Kidney (tissue), 14 donors: ENCODE results near the gene MEGF11. TPM values are rescaled to one million over a fixed set of nuclear protein-coding genes. Genes with fewer than 3 reads are reported as not detected.

Experiments
- DNase-seq, 5 donors: peaks; one replicate each; pipeline ENCODE4 v3.0.0-alpha.2; 2013 to 2020
- FAIRE-seq: peaks from 2 replicates; lab custom pipeline; 2012; peaks lifted over from hg19 to GRCh38; lab: Jason Lieb, UNC
- H3K27ac ChIP-seq, 2 donors: one replicate each; pipeline ENCODE4 v1.7.0; 2013; ENCODE audit warnings: low read depth in 2 of 2, low read length in 2 of 2, inconsistent platforms in 1 of 2
- H3K27me3 ChIP-seq: one replicate; pipeline ENCODE4 v1.7.1; 2013; ENCODE audit warnings: low read length, inconsistent platforms; ENCODE audit not compliant: control insufficient read depth, insufficient read depth
- H3K36me3 ChIP-seq, 3 donors: one replicate each; pipeline versions ENCODE4 v1.7.0 to v1.7.1; 2013; ENCODE audit warnings: low read length in 3 of 3, control low read depth in 1 of 3, inconsistent platforms in 1 of 3; ENCODE audit not compliant: insufficient read depth in 3 of 3, control insufficient read depth in 2 of 3
- H3K4me1 ChIP-seq, 3 donors: one replicate each; pipeline versions ENCODE4 v1.7.0 to v1.7.1; 2013; ENCODE audit warnings: low read length in 3 of 3, inconsistent platforms in 1 of 3, low read depth in 1 of 3; ENCODE audit not compliant: control insufficient read depth in 2 of 3, insufficient read depth in 2 of 3
- H3K4me3 ChIP-seq, 3 donors: one replicate each; pipeline versions ENCODE4 v1.7.0 to v1.8.1; 2013; ENCODE audit warnings: low read length in 3 of 3, control low read depth in 1 of 3, inconsistent platforms in 1 of 3
- H3K9ac ChIP-seq, 3 donors: one replicate each; pipeline versions ENCODE4 v1.7.0 to v1.7.1; 2013; ENCODE audit warnings: low read length in 3 of 3, control low read depth in 1 of 3, inconsistent platforms in 1 of 3
- H3K9me3 ChIP-seq, 3 donors: one replicate each; pipeline versions ENCODE4 v1.7.0 to v1.7.1; 2013; ENCODE audit warnings: low read length in 3 of 3, control low read depth in 1 of 3, inconsistent platforms in 1 of 3; ENCODE audit not compliant: control insufficient read depth in 2 of 3, insufficient read depth in 1 of 3
- intact Hi-C: fragments of 100-400 bp; cut with DNase I; formaldehyde crosslinking; loops from one replicate; pipeline ENCODE4 v1.11.1; 2022
- polyA plus RNA-seq: library from polyadenylated mRNA; stranded (reverse); fragments of 350-450 nt; fragmentation: Illumina TruSeq; extraction: RNeasy Lipid Tissue Mini Kit (QIAGEN cat#74804); gene quantifications from one replicate; pipeline ENCODE4 v1.2.3, GENCODE V29; 2014; ENCODE audit warnings: low read depth, low replicate concordance; ENCODE audit not compliant: insufficient read depth
- total RNA-seq: library from RNA; stranded (reverse); fragmentation: NEBNext Ultra II Directional; extraction: Animal tissue kit (Norgen Biotek cat#: 25700); gene quantifications from one replicate; pipeline ENCODE4 v1.2.1, GENCODE V29; 2021
- TF ChIP-seq, protein P1 (sequence below): IDR thresholded peaks from 3 replicates; pipeline ENCODE4 v1.5.1; 2012; ENCODE audit warnings: mild to moderate bottlenecking, moderate library complexity, borderline replicate concordance; ENCODE audit not compliant: insufficient read depth; ENCODE audit errors: extremely low read depth
- donor health status: control.
- donor health status: control.
- donor health status: control.
- donor health status: control.
- donor health status: control.
- donor health status: DM: yes; HTN: yes; CAD: no.
- donor health status: Normal renal cell carcinoma (clear cell type).

Gene MEGF11
- total and polyA plus RNA-seq, 2 donors from 2014 or later: 10.4 to 41.8 TPM

DNA sequence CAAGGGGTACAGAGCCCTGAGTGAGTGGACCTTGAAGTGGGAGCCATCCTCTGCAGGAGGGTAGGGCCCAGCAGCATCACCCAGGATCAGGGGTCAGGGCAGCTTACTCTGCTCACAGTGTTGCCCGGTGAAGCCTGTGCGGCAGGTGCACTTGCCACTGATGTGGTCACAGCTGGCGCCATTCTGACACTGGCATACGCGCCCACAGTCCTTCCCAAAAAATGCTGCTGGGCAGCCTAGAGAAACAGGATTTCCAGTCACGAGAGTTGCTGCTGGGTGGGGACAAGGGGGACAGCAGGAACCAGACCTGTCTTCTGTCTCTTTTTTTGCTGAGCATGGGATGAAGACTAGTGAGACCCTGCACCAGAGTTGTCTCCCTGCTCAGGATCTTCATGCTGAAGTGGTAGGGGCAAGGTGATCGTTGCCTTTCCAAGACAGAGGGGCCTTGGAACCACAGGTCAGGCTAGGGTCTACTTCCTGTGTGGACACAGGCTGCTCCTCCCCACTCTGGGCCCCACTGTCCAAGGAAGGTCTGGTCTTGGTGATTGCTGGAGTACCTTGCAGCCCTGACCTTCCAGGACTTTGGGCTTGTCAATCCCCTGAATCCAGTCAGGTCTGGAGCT lies 337.4 kb downstream of the MEGF11 start:
- H3K36me3 ChIP-seq: peaks cover 0 to 3% (median 2%) of the 10 kb centered on the region in 3 donors
- H3K27me3 ChIP-seq: no peaks in the 10 kb centered on the region
- DNase-seq: no peak
- H3K9ac ChIP-seq: no peak overlapping the region
- no peak for FAIRE-seq
- H3K9me3 ChIP-seq: no peaks in the 10 kb centered on the region
- peaks cover 0 to 4% (median 0%) of the 10 kb centered on the region in 3 donors for H3K4me1 ChIP-seq
- no peak overlapping the region for H3K27ac ChIP-seq
- intact Hi-C loops: no loop called here
- H3K4me3 ChIP-seq: no peak overlapping the region
- TF ChIP-seq, protein P1, sequence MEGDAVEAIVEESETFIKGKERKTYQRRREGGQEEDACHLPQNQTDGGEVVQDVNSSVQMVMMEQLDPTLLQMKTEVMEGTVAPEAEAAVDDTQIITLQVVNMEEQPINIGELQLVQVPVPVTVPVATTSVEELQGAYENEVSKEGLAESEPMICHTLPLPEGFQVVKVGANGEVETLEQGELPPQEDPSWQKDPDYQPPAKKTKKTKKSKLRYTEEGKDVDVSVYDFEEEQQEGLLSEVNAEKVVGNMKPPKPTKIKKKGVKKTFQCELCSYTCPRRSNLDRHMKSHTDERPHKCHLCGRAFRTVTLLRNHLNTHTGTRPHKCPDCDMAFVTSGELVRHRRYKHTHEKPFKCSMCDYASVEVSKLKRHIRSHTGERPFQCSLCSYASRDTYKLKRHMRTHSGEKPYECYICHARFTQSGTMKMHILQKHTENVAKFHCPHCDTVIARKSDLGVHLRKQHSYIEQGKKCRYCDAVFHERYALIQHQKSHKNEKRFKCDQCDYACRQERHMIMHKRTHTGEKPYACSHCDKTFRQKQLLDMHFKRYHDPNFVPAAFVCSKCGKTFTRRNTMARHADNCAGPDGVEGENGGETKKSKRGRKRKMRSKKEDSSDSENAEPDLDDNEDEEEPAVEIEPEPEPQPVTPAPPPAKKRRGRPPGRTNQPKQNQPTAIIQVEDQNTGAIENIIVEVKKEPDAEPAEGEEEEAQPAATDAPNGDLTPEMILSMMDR: no peak

DNA sequence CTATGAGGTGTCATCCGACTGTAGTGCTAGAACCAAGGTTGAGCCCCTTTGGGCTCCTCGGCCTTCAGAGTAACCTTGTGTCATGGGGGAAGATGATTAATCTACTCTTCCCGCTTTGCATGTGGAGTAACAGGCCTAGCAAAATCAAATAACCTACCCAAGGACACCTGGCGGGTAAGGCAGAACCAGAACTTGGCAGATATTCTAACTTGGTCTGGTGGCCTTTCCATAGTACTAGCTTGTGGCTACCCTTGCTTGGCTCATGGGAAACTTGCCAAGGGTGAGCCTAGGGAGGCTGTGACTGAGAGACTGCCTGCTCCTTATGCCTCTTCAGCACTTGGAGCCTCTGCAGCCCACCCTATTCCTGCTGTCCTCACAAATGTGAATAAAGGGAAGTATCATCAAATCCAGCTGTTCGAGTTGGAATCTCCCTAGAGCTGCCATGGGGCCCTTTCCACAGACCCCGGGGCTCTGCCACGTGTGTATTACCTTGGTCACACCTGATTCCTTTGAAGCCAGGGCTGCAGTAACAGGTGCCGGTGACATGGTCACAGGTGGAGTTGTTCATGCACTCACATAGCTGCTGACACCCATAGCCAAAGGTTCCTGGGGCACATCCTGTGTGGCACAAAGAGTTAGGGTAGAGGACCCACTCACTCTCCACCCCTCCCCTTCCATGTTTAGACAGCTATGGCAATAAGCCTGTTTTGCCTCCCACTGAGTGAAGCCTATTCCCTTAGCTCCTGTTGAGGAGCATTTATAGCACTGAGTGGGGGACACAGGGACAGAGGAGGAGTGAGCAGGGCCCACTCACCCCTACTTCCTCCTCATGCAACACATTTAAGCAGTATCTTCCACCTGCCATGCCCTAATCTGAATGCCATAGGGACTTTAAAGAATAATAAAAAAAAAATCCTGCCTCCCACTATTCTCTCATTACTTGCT lies 338.3 kb downstream of the MEGF11 start:
- H3K27me3 ChIP-seq: no peaks in the 10 kb centered on the region
- DNase-seq (peak in 1 of 5 donors; percentile 18), FAIRE-seq (no peak)
- peaks cover 2 to 3% (median 3%) of the 10 kb centered on the region in 3 donors for H3K36me3 ChIP-seq
- H3K9me3 ChIP-seq: no peaks in the 10 kb centered on the region
- peaks cover 0 to 4% (median 0%) of the 10 kb centered on the region in 3 donors for H3K4me1 ChIP-seq
- no peak overlapping the region for H3K27ac ChIP-seq
- H3K9ac ChIP-seq: no peak overlapping the region
- TF ChIP-seq, protein P1: no peak
- intact Hi-C loops: no loop called here
- H3K4me3 ChIP-seq: no peak overlapping the region

DNA sequence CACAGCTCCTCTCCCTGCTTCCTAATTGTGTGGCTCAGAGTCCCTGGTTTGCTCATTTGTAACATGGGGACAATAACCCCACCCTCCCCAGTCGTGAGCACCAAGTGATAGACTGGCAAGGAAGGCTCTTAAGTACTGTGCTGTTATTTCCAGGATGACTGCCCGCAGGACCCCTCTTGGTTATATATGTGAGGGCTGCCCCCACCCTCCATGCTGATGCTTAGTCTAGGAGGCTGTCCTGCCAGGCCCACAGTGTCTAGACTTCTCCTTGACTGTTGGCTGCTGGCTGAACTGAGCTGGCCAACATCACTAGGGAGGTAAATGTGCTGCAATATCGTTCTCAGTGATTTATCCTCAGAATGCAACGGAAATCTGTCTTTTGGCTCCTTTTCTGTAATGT lies 339.2 kb downstream of the MEGF11 start:
- FAIRE-seq (no peak), DNase-seq (no peak)
- no peak overlapping the region for H3K27ac ChIP-seq
- peaks cover 3 to 7% (median 6%) of the 10 kb centered on the region in 3 donors for H3K36me3 ChIP-seq
- no peaks in the 10 kb centered on the region for H3K27me3 ChIP-seq
- no peaks in the 10 kb centered on the region for H3K9me3 ChIP-seq
- no peak overlapping the region for H3K9ac ChIP-seq
- H3K4me1 ChIP-seq: peaks cover 0 to 4% (median 0%) of the 10 kb centered on the region in 3 donors
- intact Hi-C loops: no loop called here
- TF ChIP-seq, protein P1: no peak
- no peak overlapping the region for H3K4me3 ChIP-seq
